Brain microvascular endothelial cell (primary cell): ENCODE results near the gene KCNT1.

Experiments
- DNase-seq: peaks from one replicate; pipeline ENCODE4 v3.0.0-alpha.2; 2020
- H3K27ac ChIP-seq: fragments of 250-450 bp; sonication (Bioruptor Pico); 2 replicates; pipeline ENCODE4 v1.5.1; 2020; ENCODE audit warnings: mild to moderate bottlenecking, moderate library complexity
- H3K27me3 ChIP-seq: fragments of 250-450 bp; sonication (Bioruptor Pico); replicated peaks from 2 replicates; pipeline ENCODE4 v1.5.1; 2020; ENCODE audit warnings: mild to moderate bottlenecking
- H3K36me3 ChIP-seq: fragments of 250-450 bp; sonication (Bioruptor Pico); replicated peaks from 2 replicates; pipeline ENCODE4 v1.5.1; 2020; ENCODE audit warnings: mild to moderate bottlenecking
- H3K4me3 ChIP-seq: 2 replicates; pipeline ENCODE4 v1.5.1; 2011; ENCODE audit warnings: low read depth, mild to moderate bottlenecking, control low read depth, low read length, moderate library complexity
- in situ Hi-C: cut with HindIII; loops from 2 replicates; pipeline ENCODE4 v1.10.0; 2017; ENCODE audit warnings: low sequenced_read_pairs, low pct_ligation_motif_present
- TF ChIP-seq, protein P1 (sequence below): IDR thresholded peaks from 2 replicates; pipeline ENCODE4 v1.5.1; 2011; ENCODE audit warnings: low read depth, mild to moderate bottlenecking, moderate library complexity, low read length, control low read depth, inconsistent platforms; ENCODE audit errors: missing control alignments

KCNT1 gene

DNA sequence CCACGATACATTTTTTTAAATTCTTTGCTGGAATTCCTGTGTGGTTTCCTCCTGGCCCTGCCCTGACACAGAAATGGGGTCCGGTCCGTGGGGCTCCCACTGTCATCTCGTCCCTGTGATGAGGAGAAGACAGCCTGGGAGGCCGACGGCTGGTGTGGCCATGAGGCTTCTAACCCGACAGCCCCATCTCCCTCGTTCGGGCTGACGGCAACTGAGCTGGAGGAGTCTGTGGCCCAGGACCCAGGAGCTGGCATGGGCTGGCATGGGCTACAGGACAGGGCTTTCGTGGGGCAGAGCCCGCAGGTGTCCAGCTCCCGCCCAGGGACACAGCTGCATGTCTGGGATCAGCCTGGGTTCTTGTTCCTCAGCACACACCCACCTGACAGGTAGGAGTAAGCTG, 25.1 kb upstream of the KCNT1 start:
- Histone ChIP-seq H3K36me3 (no peaks in the 10 kb centered on the region), H3K4me3 (no peak overlapping the region), H3K27ac (no peak overlapping the region), H3K27me3 (no peaks in the 10 kb centered on the region)
- TF ChIP-seq, protein P1, sequence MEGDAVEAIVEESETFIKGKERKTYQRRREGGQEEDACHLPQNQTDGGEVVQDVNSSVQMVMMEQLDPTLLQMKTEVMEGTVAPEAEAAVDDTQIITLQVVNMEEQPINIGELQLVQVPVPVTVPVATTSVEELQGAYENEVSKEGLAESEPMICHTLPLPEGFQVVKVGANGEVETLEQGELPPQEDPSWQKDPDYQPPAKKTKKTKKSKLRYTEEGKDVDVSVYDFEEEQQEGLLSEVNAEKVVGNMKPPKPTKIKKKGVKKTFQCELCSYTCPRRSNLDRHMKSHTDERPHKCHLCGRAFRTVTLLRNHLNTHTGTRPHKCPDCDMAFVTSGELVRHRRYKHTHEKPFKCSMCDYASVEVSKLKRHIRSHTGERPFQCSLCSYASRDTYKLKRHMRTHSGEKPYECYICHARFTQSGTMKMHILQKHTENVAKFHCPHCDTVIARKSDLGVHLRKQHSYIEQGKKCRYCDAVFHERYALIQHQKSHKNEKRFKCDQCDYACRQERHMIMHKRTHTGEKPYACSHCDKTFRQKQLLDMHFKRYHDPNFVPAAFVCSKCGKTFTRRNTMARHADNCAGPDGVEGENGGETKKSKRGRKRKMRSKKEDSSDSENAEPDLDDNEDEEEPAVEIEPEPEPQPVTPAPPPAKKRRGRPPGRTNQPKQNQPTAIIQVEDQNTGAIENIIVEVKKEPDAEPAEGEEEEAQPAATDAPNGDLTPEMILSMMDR = no peak
- in situ Hi-C loops = no loop called here
- no peak for DNase-seq

DNA sequence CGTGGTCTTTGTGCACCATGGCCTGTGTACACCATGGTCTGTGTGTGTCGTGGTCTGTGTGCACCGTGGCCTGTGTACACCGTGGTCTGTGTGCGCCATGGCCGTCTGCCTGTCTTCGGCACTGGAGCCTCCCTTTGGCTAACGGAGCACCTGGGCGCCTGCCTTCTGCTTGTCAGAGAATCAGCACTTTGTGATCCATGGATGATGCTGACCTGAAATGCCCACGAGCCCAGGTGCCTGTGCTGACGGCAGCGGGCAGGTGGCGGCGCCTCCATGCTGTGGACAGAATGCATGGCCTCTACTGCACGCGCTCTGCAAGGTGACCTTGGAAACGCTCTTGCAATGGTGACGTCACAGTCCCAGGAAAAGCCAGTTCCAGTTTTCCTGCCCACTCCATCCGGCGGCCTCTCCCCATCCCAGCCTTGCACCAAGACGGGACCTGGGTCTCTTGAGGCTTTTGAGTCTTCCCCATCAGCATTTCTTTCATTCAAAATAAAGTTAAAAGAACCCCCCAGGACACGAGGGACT, 24.3 kb upstream of the KCNT1 start:
- in situ Hi-C loops = no loop called here
- TF ChIP-seq, protein P1 = no peak
- H3K27ac ChIP-seq = no peak overlapping the region
- no peak for DNase-seq
- H3K27me3 ChIP-seq = no peaks in the 10 kb centered on the region
- H3K36me3 ChIP-seq = no peaks in the 10 kb centered on the region
- H3K4me3 ChIP-seq = no peak overlapping the region

DNA sequence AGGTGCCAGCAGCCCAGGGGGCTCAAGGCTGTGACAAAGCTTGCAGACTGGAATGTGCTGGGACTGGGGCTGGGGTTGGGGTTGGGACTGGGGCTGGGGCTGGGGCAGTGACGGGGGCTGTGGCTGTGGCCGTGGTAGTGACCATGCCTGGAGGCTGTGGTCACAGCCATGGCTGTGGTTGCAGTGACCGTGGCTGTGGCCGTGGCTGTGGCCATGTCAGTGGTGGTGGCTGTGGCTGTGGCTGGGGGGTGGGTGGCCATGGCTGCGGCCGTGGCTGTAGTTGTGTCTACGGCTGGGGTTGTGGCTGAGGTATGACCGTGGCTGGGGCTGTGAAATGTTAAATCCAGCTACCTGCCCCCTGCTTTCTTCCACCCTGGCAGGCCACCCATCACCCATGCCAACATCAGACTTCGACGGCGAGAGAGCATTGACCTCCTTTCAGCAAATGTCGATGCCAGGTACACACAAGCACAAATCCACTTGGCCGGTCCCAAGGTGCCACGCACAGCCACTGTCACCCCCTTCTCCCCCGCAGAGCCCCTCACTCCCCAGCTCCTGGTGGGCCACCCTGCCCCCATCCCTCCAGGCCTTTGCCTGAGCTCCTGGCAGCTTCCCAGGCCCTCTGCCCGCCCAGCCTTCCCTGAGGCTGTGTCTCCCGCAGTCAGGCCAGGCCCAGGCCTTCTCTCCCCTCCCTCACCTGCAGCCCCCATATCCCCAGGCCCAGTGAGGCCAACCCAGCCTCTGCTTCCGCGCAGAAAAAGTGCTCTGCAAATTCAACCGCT, 23.6 kb upstream of the KCNT1 start:
- no peak for DNase-seq
- Histone ChIP-seq H3K27ac (no peak overlapping the region), H3K27me3 (no peaks in the 10 kb centered on the region), H3K4me3 (no peak overlapping the region), H3K36me3 (no peaks in the 10 kb centered on the region)
- TF ChIP-seq, protein P1 = no peak
- in situ Hi-C loops = no loop called here

DNA sequence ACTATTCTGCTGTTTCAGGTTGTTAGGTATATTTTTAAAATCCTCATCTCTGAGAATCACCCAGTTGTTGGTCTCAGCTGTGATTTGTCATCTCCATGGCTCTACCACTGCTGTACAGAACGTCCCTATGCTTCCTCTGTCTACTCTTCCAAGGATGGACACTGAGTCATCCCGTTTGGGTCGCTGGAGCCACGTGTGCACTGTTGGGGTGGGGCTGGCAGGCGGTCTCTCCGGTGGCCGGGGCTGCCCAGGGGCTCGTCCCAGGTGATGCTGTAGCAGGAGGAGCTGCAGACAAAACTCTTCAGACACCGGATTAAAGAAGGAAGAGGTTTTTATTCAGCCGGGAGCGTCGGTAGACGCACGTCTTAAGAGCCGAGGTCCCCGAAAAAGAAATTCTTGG, 21.9 kb upstream of the KCNT1 start:
- no peak for DNase-seq
- Histone ChIP-seq H3K27me3 (no peaks in the 10 kb centered on the region), H3K27ac (no peak overlapping the region), H3K4me3 (no peak overlapping the region), H3K36me3 (no peaks in the 10 kb centered on the region)
- in situ Hi-C loops = no loop called here
- TF ChIP-seq, protein P1 = no peak

DNA sequence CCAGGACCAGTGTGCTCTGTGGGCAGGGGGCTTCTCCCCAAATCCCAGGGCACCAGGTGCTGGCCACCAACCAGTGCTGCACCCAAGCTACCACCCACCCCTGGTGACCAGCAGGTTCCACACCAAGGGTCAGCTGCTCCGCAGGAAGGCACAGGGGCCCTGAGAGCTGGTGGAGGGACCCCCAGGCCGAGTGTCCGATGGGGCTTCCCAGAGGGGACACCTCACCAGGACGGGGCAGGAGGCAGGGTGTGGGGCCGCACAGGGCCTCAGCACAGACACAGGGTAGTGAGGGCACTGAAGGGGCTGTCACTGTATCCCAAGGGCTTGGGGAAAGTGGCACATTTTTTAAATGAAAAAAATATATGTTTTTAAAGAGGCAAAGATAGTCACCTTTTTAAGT, 20.8 kb upstream of the KCNT1 start:
- Histone ChIP-seq H3K27me3 (no peaks in the 10 kb centered on the region), H3K36me3 (no peaks in the 10 kb centered on the region), H3K4me3 (no peak overlapping the region), H3K27ac (no peak overlapping the region)
- TF ChIP-seq, protein P1 = no peak
- no peak for DNase-seq
- in situ Hi-C loops = no loop called here
